HG03135 (cell line): ENCODE data around the gene CASZ1.

Experiments used
- ATAC-seq: cut with Tn5 transposase; IDR thresholded peaks from one replicate; pipeline ENCODE4 v1.9.1; 2021; ENCODE audit warnings: mild to moderate bottlenecking, moderate library complexity; ENCODE audit not compliant: unreplicated experiment

CASZ1 gene

DNA sequence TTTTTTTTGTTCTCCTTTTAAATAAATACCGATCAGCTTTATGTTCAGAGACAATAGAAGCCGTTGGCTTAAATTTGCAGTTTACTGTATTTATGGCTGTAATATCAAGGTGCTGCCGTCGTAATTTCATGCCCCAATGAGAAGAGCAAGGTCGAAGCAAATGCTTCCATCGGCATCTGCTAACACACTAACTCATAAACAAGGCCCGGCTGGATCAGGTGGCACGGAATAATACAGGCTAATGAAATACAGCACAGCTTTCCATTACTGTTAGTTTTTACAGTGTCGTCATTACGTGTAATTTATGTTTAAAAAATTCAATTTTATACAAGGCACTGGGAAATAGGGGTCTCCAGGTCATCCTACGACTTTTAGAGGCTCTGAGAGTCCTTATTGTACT lies 202.7 kb downstream of the CASZ1 start:
- no peak for ATAC-seq

DNA sequence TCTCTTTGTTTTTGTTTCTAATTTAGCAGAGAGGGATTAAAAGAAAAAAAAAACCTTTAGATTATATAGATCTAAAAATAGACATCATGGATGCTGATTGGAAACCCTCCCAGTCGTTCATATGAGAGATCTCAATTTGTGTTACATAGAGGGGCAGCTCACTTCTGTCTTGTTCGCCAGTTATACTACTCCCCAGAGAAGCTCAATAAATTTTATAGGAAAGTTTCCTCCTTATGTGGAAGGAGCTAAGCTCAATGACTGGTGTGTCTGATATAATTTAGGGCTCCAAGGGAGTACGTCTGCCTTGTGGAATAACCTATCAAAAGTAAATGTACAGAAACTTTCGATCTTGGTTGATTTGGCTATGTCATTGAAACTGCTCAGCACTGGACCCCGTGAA lies 204.1 kb downstream of the CASZ1 start:
- no peak for ATAC-seq

DNA sequence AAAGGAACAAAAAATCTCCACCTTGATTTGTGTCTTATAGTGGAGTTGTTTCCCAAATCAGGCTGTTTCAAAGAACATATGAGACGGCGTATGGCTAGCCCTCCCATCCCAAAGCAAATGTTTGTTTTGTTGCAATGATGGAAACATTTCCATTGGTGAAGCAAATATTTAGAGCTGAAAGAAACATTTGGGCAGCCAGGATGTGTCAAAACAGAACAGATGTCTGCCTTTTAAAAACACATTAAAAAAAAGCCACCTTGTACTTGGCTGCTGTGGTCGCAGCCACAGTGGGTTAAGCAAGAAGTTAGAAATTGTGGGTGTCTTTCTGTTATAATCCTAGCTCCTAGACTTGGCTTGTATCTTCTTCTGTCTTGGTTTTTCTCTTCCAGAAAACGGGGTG lies 205.4 kb downstream of the CASZ1 start:
- ATAC-seq = no peak

DNA sequence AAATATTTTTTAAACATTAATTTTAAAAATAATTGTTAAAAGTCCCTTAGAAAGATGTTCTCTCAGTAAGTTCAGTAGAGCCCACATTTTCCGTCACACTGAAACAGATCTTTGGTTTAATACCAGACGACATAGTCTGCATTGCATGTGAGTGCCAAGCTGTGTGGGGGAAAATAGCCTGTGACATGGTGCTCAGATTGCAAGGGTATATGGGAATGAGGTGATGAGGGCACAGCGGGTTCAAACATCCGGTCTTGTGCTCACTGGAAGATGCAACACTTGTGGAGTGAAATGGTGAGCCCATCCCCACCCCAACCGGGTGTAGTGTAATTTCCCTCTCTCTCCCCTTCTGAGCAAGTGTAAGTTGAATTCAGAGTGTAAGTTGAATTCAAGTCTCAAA lies 207.4 kb downstream of the CASZ1 start:
- ATAC-seq = no peak

DNA sequence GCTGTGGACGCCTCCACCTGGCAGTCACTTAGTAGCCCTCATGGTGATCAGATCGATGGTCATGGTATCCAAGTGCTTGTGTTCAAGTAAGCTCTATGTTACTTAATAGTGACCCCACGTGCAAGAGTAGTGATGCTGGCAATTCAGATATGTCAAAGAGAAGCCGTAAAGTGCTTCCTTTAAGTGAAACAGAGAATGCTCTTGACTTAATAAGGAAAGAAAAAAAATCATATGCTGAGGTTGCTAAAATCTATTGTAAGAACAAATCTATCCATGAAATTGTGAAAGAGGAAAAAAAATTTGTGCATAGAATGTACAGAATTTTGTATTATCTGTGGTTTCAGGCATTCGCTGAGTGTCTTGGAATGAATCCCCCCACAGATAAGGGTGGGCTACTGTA lies 207.8 kb downstream of the CASZ1 start:
- no peak for ATAC-seq
